Fibroblast of peridontal ligament (primary cell): ENCODE results near the gene TAAR8.
"Not testable (repeated sequence)": the region's sequence is repeated elsewhere in the genome, so short reads cannot be mapped to it uniquely, and the experiment has no call there.

ENCODE experiments used
- DNase-seq: peaks from one replicate; pipeline ENCODE4 v3.0.0-alpha.2; 2010; ENCODE audit errors: extremely low read depth

TAAR8 gene, protein sequence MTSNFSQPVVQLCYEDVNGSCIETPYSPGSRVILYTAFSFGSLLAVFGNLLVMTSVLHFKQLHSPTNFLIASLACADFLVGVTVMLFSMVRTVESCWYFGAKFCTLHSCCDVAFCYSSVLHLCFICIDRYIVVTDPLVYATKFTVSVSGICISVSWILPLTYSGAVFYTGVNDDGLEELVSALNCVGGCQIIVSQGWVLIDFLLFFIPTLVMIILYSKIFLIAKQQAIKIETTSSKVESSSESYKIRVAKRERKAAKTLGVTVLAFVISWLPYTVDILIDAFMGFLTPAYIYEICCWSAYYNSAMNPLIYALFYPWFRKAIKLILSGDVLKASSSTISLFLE

DNA sequence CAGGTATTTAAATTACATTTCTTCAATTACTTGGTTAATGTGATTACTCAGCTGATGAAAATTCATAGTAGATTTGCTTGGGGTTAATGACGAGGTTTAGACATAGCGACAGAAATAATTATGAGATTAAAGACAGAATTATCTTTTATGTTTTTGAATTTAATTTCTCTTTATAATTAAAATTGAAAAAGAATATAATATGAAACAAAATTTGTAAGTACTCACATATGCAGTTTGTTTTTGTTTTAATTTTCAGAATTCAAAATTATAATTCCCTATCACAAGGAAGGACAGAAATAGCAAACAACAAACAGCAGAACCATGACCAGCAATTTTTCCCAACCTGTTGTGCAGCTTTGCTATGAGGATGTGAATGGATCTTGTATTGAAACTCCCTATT is at the start of gene TAAR8:
Gene TAAR8 (plus strand): TSS at position 301 of the 400 bp plus-strand sequence. CDS start 21 bp downstream, at position 322.
- no peak for DNase-seq

DNA sequence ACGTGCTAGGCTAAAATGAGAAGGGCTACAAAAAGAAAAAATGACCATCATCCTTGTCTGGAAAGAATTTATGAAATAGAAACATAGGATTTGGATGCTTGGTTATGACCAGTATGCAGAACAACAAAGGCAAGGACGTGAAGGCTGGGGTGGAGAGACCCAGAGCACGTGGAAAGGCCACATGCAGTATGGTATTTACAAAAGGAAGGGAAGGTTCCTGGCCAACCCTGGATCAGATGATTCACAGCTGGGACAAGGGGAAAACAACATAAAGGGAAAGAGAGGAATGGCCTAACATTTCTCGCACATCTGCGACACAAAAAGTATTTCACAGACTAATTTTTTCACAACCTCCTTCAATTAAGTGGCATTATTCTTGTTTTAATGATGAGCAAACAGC is 47.7 kb upstream of the TAAR8 start:
- DNase-seq = no peak

DNA sequence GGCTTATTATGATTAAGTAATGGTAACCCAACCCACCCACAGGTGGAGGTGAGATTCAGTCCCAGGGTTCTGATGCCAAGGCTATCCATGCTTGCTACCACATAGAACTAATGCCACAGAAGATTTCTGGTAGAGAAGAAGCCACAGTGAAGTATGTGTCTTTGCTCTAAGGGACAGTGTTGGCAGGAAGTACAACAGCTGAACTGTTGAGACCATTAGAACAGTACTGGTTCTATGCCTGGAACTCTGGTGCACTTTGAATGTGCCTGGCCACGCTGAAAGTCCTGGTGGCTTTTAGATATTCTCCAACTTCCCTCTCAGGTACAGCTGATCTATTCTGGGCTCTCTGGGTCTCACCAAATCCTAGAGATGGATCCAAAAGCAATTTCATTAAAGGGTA is 47.3 kb upstream of the TAAR8 start:
- DNase-seq = no peak

DNA sequence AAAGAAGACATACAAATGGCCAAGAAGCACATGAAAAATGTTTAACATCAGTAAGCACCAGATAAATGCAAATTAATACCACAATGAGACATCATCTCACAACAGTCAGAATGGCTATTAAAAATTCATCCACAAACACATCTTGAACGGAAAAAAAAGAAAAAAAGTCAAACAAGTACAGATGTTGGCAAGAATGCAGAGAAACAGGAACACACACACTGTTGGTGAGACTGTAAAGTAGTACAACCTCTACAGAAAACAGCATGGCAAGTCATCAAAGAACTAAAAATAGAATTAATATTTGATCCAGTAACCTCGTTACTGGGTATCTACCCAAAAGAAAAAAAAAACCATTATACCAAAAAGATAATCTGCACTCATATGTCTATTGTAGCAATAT is 46.0 kb upstream of the TAAR8 start:
- no peak for DNase-seq

DNA sequence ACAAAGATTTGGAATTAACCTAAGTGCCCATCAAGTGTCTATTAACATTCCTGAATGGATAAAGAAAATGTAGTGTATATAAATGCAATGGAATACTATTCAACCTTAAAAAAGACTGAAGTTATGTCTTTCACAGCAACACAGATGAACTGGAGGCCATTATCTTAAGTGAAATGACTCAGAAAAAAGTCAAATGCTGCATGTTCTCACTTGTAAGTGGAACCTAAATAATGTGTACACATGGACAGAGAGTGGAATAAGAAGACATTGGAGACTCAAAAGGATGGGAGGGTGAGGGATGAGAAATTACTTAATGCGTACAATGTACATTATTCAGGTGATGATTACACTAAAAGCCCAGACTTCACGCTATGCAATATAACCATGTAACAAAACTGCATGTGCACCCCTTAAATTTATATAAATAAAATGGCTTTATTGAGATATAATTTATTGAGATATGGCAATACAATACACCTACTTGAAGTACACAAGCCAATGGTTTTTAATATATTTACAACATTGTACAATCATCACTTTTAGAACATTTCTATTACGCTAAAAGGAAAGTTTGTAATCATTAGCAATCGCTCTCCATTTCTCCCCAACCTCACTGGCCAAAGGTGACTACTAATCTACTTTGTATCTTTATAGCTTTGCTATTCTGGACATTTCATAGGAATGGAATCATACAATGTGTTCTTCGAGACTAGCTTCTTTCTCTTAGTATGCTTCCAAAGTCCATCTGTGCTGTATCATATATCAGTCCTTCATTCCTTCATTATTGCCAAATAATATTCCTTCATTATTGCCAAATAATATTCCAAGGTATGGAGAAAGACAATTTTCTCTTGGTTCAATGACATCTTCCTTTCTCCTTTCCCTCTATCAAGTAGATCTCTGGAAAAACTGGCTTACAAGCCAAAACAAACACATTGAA is 45.3 kb upstream of the TAAR8 start:
- no peak for DNase-seq

DNA sequence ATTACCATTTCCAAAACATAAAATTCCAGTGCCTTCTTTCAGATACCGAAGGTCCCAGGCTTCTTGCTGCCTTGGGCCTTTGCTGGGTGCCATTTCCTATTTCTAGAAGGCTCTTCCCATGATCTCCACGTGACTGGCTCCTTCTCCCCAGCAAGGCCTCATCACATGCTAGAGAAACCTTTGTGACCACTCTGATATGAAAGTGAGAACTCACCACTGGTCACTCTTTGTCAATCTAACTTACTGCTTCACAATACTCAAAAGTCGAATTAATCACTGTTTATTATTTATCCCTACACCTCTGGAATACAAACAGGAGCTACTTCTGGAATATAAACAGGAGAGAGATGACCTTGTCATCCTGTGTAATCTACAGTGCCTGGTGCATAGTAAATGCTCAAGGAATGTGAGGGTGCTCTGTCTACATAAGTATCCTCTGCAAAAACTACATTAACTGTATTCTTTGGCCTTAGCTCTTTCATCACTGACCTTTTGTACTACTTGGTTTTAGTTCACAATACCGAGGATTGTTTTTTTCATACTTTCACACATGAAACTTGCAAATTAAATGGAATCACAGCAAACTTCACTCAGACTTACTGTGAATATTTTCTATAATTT is 41.2 kb upstream of the TAAR8 start:
- DNase-seq = no peak

DNA sequence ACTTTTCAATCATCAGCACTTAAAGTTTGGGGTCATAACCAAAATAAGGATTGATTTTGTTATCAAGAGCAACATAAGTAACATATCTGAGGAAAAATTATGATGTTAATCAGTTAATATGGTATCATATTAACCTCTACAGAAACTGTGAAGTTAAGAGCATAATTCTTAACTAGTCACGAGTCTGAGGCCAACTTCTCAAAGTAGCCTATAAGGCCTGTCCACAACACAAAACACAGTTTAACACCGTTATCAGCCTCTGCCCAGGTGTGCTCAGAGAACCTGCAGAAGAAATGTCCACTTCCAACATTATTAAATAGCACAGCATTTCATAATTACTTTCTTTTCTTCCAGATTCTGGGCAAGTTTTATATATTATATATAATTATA is 40.6 kb upstream of the TAAR8 start:
- DNase-seq = no peak

DNA sequence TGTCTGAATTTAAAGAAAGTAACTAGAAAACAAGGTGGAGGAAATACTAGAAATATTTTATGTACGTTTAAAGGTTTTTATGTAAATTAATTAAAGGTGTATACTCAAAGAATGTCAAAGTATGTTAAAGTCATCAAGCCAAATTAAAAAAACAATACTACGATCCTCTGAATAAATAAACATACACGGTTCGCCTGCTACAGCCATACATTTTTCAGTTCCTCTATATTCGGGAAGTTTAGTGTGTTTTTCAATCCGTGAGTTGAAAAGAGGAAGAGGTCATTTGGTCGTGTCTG is 40.2 kb upstream of the TAAR8 start:
- DNase-seq = no peak

DNA sequence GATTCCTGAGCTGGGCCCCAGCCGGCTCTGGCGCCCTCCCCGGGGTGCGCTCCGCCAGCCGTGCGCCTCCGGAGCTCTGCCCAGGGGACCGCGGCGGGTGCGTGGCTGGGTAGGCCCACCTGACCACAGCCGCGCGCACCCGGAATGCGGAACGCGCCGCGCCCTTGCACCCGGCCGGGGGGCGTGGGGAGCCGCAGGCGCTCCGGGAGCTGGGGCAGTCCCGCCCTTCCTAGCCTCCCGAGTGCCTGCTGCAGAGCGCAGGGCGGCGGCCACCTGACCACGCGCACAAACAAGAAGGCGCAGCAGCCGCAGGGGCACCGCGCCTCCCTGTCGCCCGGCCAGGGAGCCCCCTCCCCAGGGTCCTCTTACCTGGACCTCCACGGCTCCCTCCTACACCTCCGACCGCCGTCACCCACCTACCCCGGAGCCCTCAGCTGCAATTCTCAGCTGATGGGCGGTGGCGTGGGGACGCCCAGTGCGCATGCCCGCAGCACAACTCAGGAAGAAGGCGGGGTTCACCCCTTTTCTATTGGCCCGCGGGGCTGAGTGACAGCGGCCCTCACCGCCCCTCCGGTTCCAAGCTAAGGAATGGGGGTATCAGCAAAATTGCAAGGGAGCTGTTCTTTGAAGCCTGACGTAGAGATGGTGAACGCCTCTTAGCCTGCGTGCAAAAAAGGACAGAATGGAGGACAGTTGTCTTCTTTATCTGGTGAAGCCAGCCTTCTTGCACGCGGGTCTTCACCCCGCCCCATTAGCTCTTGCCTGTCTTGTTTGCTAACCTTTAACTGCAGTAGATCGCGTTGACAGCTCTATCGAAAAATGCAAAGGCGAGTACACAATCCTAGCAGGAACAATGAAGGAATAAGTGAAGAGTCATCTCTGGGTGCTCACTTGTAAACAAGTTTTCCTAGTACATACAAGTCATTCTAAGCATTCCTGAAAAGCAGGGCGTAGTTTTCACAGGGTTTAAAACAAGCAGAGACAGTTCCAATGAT is 39.5 kb upstream of the TAAR8 start, which contains the start of gene STX7:
Gene STX7 (minus strand): TSS at position 479 of the 995 bp plus-strand sequence. CDS start 9,586 bp downstream, outside the sequence.
- peak; percentile 82 for DNase-seq

DNA sequence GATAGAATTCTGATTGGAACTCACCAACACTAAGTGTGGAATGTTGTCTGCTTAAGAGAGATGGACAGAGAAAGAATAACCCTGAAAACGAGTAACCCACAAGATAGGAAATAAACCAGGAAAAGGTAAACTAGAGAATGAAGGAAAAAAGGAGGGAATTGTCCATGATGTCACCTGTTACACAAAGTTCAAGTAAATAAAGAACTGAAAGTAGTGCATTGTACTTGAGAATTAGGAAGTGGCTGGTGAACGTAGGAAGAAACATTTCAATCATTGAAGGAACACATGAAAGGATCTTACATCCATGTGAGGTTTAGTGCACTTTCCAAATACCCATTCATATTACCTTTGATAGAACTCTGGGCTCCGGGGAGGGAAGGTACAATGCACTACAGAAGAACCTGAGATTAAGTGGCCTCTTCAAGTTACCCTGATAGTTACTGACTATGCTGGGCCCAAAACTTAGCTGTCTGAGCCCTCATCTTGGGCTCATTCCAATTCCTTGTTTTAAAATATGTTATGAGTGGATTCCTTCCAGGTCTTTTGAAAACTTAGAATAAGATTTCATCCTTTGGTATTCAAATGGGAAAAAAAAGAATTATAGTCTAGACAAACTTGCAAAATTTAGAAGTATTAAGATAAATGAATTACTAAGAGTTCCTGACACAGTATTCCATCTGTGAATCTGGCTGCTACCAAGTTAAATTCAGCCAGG is 38.5 kb upstream of the TAAR8 start:
- peak; percentile 49 for DNase-seq

DNA sequence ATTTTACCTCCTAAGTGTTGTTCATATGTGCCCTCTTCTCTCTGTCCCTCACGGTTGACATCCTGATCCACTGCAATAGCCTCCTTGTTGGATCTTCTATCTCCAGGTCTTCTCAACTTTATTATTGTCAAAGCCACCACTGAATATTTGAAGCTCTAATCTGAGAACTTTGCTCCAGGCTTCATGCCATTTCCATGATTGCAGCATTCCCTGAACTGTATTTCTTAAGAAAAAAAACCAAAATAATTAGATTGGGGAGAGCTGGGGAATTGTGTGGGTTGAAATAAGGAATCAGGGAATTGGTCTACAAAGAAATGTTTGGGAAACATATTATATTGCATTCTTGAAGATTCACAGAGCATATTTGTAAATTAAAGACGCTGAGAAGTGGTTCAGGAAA is 37.1 kb upstream of the TAAR8 start:
- peak; percentile 72 for DNase-seq

DNA sequence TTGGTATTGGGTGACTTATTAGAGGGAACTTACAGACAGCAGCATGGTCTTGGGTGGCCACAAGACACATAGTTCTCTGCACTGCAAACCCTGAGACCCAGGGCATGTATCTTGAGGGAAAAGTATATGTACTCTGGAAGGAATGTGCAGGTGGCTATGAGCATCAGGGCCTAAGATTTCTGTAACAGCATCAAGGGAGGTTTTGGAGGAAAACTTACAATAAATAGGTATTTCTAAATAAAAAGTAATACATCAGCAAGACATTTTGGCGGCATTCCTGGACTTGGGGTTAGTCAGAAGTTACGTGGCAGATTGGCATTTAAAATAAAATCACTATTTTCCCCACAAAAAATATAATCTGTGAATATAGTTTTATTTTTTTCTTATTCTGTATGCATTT is 31.5 kb upstream of the TAAR8 start:
- DNase-seq = peak; percentile 73

DNA sequence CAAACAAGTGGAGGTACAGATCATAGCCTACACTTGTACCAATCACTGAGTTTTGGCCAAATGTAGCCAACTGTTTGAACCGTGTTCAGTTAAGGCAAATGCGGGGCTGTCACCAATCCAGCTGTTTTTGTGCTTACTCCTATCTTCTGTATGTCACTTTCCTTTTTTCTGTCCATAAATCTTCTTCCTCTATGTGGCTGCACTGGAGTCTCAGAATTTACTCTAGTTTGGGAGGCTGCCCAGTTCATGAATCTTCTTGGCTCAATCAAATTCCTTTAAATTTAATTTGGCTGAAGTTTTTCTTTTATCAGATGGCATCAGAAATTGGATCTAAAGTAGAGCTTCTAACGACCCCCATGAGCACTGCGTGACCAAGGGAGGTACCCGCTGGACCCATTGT is 27.8 kb upstream of the TAAR8 start:
- DNase-seq = no peak

DNA sequence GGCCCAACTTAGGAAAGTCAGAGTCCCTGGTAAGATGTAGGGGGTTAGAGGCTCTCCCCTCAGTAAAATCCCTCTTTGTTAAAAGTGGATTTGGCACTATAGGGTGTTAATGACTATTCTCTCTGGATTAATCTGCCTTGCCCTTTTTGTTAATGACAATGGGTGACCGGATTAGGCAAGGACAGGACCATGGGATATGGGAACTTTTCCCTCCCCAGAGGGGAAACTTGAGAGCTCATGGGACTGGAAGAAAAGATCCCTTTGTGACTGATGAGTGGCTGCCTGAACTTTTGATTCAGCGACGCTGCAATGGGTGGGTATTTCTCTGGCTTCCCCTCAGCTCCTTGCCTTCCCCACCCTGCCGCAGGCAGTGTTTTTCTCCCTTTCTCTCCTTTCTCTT is 26.6 kb upstream of the TAAR8 start:
- DNase-seq = no peak

DNA sequence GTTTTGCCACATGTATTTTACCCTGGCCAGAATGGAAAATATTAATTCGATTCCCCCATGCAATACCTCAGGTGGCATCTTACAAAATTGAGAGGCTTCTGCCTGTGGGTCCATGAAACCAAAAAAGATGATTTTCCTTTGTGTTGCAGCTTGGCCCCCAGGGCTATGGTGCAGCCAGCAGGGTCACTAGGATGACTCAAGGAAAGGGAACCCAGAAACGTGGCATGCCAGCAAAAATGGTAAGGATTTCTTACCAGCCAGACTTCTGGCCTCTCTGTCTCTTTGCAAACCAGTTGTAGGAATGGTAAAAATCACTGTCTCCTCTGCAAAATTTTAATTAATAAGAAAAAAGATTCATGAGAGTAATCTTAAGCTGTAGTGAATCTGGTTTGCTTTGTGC is 26.0 kb upstream of the TAAR8 start:
- DNase-seq = no peak

DNA sequence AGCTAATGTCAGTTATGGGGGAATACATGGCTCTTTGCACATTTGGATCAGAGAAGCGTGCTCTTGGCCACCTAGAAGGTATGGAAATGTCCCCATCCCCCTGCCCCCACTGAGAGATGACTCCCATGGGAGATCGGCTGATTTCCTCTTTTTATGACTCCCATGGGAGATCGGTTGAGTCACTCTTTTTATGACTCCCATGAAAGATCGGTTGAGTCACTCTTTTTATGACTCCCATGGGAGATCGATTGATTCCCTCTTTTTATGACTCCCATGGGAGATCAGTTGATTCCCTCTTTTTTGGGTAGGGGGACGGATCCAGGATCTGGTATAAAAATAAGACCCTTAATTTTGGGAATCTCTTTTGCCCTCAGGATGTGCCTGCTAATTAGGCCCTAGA is 24.7 kb upstream of the TAAR8 start:
- DNase-seq = no peak

DNA sequence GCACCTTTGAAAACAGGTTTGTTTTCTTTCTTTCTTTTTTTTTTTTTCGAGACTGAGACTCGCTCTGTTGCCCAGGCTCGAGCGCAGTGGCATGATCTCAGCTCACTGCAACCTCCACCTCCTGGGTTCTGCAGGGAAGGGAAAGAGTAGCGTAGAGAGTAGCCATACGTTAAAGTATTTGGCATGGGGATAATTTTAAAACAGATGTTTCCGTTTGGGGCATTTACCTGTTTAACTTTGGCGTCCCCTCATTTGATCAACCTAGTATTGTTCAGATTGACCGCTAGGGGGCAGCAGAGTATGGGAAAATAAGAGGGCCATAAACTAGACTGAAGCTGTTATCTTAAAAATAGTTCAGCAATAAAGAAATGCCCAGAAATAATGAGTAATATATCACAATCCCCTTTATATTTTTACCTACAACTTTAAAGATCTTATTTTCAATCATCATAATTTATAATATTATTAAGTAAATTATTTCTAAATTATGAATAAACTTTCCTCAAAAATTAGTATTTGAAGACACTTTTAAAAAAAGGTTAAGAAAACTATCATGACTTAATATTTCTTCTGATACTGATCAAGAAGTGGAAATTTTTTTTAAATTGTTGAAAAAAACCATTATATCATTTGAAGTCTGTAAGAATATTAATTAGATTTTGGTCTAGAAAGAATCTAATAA is 22.0 kb upstream of the TAAR8 start:
- peak; percentile 72 for DNase-seq

DNA sequence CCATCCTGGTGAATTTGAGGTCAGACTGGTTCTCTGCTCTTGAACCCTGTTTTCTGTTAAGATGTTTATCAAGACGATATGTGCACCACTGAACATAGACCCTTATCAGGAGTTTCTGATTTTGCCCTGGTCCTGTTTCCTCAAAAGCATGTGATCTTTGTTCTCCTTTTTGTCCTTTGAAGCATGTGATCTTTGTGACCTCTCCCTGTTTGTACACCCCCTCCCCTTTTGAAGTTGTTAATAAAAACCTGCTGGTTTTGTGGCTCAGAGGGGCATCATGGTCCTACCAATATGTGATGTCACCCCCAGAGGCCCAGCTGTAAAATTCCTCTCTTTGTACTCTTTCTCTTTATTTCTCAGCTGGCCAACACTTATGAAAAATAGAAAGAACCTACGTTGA is 17.9 kb upstream of the TAAR8 start:
- DNase-seq = not testable (repeated sequence)

DNA sequence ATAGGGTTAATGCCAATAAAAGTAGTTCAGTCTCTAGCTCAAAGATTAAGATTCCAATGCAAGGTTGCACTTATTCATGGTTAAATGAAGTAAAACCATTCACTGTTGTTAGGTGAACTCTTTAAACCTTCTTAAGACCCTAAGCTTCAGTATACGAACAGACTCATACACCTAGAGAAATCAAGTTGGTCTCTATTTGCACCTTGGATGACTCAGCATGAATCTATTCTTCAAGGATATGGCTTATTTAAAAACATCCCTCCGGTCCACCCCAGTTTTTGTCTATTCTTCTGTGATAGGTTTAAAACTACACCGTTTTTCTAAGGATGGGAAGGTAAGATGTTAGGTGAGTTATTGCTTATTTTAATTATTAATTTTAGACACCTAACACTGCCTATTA is 15.3 kb upstream of the TAAR8 start:
- DNase-seq = no peak

DNA sequence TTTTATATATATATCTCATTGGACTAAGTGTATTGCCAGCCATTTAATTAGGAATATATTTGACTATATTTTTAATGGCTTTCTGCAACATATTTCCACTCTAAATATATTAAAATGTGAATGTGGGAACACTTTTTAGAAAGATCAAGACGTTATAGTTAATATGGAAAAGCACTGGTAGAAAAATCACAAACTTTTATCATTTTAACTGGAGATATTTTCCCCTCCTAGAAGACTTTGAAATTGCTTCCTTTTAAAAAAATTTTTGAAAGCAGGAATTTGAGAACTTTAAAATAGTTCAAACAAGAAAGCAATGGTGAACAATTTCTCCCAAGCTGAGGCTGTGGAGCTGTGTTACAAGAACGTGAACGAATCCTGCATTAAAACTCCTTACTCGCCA is 14.5 kb upstream of the TAAR8 start, which contains the start of gene TAAR9:
Gene TAAR9 (plus strand): TSS at position 301 of the 400 bp plus-strand sequence. CDS start 13 bp downstream, at position 314.
- no peak for DNase-seq
